GM18502 (cell line): ENCODE measurements around the gene NT5DC1.
A peak's percentile ranks its signal among the peaks of the same experiment; 100 is the strongest.

ENCODE experiments used
- ATAC-seq: cut with Tn5 transposase; IDR thresholded peaks from one replicate; pipeline ENCODE4 v1.9.1; 2021; ENCODE audit warnings: mild to moderate bottlenecking; ENCODE audit not compliant: unreplicated experiment, poor library complexity

Gene NT5DC1

DNA sequence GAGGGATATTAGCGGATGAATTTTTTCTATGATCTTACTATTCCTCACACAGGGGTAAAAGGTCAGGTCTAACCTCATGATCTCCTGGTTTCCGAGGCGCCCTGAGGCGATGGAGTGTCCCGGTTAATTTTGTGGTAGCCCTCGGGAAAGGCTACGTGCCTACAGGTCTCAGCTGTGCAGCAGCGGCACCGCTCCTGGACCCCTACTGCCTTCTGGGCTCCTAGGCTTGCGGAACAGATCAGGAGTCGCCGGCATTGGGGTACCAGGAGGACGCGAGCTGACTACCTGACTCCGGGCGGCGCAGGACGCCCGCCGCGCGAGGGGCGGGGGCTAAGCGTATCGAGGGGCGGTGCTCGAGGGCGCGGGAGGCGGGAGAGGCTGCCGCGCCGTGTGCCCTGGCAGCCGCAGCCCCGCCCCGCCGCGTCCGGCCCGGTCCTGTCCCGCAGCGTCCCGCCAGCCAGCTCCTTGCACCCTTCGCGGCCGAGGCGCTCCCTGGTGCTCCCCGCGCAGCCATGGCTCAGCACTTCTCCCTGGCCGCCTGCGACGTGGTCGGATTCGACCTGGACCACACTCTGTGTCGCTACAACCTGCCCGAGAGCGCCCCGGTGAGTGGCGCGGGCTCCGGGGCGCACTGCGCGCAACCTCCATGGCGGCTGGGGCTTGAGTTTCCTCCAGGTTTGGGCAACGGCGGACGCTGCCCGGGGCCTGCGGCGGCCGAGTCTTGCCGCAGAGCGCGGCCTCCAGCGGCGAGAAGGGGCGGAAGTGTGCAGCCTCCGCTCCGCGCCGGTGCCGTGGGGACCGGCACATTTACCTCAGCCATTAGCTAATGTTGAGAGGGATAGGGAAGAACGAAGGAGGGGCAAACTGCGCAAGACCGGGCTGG, at the start of gene NT5DC1:
TSS of gene NT5DC1 (plus strand) at position 435 of the 883 bp plus-strand sequence. CDS start at position 513, 78 bp downstream.
- ATAC-seq: peak; percentile 88

DNA sequence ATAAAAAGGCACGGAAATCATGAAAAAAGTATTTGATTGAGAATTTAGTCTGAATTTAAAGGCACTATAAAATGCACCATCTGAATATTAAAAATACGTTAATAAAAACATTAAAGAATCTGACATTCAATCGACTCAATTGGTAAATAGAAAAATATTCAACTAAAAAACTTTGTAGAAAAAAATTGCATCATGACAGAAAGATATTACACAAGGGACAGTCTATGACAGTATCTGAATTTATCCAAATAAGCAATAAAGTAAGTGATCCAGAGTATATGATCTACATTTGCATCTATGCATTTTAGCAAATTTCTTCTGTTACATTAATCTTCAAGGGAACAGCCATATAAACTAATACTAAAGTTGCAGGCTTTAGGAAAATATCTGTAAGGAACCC, 49.4 kb upstream of the NT5DC1 start:
- ATAC-seq: no peak

DNA sequence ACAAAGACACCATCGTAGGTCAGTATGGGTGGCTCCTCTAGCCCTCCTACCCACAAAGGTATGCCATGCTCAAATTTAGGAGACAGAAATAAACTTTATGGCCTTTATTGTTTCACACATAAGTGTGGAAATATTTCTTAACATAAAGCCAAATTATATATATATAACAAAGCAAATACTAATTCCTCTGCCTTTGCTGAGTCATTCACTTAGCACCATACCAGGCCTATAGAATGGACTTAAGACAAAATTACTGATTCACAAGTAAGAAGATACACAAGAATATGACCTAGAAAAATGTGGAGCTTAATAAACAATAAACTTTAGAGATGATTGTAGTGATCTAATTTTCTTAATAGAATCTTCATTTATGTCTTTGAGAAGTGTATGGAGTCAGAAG, 45.1 kb upstream of the NT5DC1 start:
- ATAC-seq: no peak

DNA sequence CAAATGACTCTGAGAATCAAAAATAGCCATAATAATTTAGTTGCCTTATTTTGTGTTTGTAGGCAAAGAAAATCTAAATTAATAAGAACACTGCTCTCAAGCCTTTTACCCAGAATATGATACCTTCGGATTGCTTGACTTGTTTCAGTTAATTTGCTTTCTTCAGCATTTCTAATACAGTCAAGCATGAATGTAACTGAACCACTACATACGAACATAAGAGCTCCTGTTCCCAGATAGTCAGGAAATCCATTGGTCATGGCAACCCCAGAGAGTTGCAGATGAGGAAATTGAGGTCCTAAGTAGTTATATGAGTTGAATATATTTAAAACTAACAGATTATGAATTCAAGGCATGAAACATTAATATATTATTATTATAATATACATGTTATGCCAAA, 42.9 kb upstream of the NT5DC1 start:
- no peak for ATAC-seq

DNA sequence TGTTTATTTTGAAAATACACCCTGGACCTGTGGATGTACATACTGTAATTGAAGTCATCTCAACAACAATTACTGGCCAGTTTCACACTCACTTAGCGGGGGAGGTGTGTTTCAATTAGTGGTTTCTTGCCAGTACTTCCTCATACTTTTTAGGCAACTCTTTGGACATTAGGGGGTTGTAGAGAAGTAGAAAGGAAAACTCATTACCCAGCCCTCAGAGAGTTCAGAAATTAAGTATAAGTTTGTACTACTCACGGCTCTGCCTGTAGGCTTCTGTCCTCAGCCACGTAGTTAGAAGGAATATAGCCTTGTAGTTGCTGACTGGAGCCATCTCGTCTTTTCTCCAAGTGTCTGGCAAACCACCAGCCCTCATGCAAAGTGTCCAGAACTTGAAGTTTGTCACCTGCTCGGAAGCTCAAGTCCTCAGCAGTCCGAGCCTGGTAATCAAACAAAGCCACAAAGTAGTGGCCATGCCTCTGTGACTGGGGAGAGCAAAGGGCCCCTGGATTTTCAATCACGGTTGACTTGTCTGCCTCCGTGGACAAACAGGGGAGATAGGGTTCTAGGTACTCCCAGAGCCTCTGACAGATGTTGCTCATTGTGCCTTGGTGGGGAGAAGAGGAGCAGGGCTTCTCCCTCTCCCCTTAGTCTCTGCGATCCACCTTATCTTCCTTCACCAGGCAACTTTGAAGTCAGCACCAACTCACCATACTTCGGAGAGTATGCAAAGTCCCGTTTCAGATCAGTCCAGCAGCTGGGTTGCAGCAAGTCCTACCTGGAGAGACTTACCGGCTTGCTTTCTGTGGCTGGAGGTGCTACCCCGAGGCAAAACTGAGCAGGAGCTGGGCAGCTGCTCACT, 40.7 kb upstream of the NT5DC1 start:
- ATAC-seq: peak; percentile 67

DNA sequence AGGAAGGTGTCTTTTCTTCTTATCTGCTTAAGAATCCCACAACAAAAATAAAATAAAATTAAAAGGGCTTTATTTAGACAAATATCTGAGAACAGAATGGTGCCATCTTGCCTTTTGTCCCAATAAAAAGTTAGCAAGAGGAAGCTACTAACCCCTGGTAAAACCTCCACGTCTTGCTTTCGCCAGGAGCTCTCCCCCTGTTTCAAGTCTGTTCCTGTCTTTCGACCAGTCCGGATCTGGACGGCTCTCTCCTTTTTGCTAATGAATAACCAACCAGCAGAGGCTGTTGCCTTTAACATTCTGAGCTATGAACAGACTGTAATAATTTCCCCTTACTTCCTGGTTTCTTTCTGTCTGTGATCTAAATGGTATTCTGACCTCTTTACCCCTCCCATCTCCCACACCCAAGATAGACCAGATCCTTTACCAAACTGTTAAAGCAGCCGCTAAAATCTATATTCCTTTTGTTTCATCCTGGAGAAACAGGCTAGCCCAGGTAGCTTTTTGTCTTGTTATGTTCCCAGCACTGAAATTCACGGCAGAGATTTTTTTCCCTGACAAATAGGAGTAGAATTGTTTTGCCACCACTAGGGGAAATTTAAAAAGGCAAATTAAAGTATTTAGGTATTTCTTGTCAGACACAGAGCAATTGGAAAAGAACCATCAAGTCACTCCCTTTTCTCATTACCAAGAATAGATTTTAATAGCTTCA, 39.9 kb upstream of the NT5DC1 start, which contains the start of gene FRK:
TSS of gene FRK (minus strand) at position 320 of the 712 bp plus-strand sequence. CDS start 580 bp downstream, outside the sequence.
- no peak for ATAC-seq

DNA sequence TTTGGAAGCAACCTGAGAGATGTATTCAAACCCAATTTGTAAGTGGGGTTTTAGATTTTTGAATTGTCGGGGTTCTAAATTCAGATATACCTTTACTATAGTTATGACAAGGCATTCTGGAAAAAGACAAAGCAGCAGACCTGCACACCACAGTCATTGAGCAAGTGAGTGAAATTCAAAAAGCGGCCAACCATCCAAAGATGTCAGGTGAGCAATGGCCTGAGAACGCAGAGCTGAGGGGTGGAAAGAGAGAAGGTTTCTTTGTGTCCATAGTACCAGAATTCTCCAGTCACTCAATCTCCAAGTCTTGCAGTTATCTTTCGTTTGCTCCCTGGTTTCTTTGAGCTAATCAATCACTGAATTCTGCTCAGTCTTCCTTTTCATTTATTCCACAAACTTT, 38.2 kb upstream of the NT5DC1 start:
- ATAC-seq: no peak

DNA sequence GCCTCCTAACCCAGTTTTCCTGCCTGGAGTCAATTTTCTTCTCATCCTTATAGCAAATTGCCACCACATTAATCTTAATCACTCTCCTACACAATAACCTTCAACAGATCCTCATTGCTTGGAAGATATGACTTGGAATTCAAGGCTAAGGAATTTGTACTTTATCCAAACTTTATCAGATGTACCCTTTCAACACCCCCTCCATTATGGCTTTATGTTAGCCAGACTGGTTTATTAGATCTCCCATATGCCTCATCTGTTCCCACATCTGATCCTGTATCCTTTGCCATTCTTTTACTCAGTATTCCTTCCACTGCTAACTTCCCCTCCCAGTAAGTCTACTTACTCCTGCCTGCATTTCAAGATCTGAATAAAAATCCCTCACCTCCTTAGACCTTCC, 36.0 kb upstream of the NT5DC1 start:
- ATAC-seq: no peak

DNA sequence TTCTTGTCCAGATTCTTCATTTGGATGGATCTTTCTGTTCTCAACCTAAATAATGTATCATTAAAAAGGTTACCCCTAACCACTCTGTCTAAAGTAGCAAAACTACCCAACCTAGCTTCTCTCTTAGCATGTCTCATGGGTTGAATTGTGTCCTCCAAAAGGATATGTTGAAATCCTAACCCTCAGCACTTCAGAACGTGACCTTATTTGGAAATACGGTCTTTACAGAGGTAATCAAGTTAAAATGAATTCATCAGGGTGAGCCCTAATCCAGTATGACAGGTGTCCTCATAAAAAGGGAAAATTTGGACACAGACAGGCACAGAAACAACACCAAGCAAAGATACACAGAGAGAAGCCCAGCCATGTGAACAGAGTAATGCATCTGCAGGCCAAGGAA, 33.9 kb upstream of the NT5DC1 start:
- ATAC-seq: no peak

DNA sequence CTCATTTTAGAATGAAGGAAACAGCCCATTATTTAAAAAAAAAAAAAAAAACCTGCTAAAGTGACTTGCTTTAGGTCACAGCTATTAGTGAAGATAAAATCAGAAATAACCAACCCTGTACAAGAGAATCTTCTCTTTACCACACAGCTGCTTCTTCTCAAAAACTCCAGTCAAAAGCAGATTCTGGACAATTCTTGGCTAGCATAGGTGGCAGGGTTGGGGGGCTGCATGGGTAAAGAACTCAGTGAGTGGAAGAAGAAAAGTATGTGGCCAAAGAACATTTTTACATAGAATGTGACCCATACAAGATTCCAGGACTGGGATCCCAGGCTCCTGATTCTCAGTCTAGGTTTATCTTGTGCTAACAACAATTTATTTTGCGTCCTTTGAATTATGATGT, 30.6 kb upstream of the NT5DC1 start:
- ATAC-seq: no peak

DNA sequence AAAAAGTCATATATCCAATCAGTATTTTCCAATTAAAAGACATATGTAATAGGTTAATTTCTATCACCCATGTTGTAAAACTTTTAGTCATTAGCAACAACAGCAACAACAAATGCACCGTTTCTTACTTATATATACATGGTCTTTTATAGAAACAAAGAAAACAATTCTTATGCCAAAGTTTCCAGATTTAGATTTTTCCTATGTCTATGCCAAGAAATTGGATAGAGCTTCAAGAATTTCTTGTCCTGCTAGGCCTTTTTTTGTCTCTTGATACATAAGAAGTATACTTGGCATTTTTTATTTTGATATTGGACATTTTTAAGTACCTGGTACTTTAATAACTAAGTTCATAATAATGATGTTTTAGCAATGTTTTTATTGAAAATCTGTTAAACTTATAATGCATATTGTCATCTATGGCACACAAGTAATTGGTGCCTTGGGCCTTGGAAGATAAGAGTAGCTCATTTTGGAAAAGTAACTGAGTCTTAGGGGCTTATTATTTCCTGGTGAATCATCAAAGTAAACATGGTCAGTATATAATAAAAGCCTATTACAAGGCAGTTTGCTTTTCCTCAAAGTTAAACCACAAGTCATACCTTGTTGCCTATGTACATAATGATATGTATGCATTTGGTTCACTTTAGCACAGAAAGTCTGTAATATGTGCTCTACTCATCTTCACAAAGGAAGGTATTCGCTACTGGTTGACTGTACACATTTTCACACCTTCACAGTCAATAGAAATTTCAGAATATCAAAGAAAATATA, 29.9 kb upstream of the NT5DC1 start:
- ATAC-seq: no peak

DNA sequence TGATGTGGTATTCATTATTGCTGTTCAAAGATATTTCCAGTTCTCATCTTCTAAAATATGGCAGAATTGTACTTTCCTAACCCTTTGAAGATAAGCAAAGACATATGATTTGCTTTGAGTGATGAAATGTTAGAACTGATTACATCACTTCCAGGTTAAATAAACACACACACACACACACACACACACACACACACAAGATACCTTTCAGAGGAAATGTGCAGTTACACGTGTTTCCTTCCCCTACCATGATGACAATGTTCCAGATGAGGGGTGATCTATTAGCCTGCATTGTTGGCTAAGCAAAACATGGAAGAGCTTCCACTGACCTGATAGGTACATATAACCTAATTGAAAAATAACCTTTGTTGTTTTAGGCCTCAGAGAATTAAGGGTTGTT, 28.3 kb upstream of the NT5DC1 start:
- ATAC-seq: no peak

DNA sequence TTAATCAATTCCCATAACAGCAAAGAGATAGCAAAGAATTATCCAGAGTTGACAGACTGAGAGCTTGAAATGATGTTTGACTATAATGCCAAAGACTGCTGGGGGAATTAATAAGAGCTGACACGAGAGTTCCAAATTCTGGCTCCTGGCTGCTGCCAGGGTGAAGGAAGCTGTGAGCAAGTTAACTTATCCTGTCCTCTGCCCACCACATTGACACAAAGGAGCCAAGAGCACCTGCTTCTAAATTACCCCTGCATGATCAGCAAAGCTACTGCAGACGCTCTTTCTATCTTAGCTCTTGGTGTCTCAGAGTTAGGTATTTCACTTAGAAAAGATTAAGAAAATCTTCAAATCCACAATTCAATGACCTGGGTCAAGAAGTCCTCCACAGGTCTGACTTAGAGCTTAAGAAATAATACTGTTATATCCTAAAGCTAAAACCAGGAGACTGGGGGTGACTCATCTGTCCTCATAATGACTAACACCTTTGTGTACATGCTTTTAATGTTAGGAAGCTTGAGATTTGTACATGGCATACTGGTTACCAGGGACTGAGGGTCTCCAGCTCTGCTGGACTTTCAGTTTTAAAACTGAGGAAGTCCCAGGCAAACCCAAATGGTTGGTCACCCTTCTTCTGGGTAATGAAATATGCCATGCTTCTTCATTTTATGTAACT, 26.8 kb upstream of the NT5DC1 start:
- ATAC-seq: no peak

DNA sequence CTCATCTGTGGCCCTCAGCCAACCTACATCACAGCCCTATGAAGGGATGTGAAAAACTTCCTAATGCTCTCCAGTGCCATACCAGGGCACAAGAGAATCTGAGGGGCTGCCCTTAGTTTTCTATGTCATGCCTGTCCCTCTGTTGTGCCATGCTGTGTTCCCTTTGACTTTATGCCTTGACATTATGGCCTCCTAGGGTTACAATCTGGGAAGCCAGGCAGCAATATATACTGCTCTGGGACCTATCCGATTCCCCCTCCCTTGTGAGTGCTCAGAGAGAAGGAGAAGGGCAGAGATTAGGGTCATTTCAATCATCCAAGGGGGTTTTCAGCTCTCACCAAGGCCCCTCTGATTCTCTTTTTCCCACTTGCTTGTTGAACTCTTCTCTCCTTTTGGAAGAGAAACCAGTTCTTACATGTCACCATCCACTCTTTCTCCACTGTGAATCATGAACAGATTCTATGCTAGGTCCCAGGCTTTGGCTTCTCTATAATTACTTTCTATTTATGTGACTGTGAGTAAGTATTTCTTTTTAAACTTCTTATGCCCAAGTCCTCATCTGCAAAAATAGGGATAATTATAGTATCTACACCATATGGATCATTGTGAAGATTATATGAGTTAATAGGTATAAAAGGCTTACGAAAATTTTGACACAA, 25.8 kb upstream of the NT5DC1 start:
- ATAC-seq: no peak

DNA sequence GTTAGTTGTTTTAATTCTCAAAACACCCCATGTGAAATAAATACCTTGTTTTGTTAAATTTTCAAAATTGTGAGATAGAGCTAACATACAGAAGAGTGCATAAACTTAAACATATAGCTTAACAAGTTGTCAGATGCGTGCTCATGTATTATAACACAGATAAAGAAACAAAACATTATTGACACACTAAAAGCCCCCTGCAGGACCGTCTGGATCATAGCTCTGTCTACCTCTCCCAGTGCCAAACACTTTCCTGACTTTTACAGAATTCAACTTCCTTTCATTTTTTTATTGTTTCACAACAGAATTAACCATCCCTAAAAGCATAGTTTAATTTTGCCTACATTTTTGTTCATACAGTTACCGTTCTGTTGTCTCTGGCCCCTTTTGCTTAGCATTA, 22.1 kb upstream of the NT5DC1 start:
- no peak for ATAC-seq

DNA sequence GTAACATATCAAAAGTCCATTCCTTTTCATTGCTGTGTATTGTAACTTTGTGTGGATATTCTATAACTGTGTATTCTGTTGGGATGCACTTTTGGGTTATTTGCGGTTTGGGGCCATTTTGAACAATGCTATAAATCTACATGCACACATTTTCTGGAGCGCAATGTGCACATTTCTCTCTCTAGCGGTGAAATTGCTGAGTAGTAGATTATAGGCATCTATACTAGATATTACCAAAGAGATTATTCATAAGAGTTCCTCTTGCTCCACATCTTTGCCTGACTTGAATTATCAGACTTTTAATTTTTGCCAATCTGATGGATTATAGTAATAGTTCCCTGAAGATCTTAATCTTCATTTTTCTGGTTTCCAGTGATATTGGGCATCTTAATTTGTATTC, 21.7 kb upstream of the NT5DC1 start:
- no peak for ATAC-seq

DNA sequence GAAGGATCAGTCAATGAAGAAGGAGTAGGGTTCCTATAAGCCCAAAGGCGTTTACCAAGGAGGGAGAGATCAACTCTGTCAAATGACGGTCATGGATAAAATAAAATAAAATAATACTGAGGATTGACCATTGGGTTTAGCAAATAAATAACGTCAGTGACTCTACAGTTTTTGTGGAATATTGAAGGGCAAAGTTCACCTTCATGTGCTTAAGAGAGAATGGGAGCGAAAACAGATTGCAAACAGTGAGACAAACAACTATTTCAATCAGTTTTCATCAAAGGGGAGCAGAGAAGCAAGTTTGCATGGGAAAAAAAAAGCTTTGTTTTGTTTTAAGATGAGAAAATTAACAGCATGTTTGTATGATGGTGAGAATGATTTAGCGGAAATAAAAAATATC, 17.6 kb upstream of the NT5DC1 start:
- ATAC-seq: no peak

DNA sequence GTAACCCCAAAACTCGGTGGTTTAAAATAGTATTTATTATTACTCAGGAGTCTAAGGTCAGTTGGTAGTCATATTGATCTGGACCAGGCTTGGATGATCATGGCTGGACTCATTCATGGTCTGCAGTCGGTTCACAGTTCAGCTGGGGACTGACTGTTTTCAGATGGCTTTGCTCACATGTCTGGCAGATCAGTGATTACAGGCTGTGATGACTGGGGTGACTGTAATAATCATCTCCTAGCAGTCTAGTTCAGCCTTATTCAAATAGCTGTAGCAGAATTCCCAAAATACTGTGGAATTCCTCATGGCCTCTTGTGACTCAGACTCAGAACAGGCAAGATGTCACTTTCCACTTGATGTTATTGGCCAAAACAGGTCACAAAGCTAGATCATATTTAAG, 16.4 kb upstream of the NT5DC1 start:
- ATAC-seq: no peak
